Testis (tissue), 2 donors: ENCODE results near the gene OR2T1.
"Not testable (repeated sequence)": the region's sequence is repeated elsewhere in the genome, so short reads cannot be mapped to it uniquely, and the experiment has no call there.

ENCODE experiments used
- CTCF ChIP-seq, 3 experiments: fragments of 450-650 bp in 2 of 3; fragments of 200-600 bp in 1 of 3; sonication (generic) in 1 of 3; IDR thresholded peaks; one replicate each; pipeline ENCODE4 v1.5.1; 2016 to 2019; ENCODE audit warnings: antibody characterized with exemption in 3 of 3, mild to moderate bottlenecking in 2 of 3, moderate library complexity in 1 of 3
- POLR2A ChIP-seq: fragments of 450-650 bp; IDR thresholded peaks from one replicate; pipeline ENCODE4 v1.6.1; 2017; ENCODE audit warnings: antibody characterized with exemption, mild to moderate bottlenecking, moderate library complexity

GRCh38 chr1:248434913-248435312, 32.1 kb downstream of the OR2T1 start:
- not testable (repeated sequence) for TF ChIP-seq CTCF (IDR thresholded peaks at IDR 0.05); POLR2A
